Stimulated activated CD8-positive, alpha-beta memory T cell treated with anti-CD3 and anti-CD28 coated beads, Interleukin-4, amount 100 ng/mL, for 48 hours (primary cell): ENCODE measurements around the gene PPM1D.
"Not testable (repeated sequence)": the region's sequence is repeated elsewhere in the genome, so short reads cannot be mapped to it uniquely, and the experiment has no call there.

ENCODE experiments used
- DNase-seq: peaks from one replicate; pipeline ENCODE4 v3.0.0-alpha.2; 2020

PPM1D gene

DNA sequence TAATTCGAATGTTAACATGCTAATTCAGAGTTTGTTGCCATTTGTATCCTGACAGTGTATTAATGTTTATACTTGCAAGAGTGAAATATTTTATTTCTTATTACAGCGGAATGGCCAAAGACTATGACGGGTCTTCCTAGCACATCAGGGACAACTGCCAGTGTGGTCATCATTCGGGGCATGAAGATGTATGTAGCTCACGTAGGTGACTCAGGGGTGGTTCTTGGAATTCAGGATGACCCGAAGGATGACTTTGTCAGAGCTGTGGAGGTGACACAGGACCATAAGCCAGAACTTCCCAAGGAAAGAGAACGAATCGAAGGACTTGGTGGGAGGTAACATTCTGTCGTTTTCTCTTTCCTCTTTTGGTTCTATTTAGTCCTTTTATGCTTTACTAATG, 23.4 kb downstream of the PPM1D start:
- DNase-seq: no peak

DNA sequence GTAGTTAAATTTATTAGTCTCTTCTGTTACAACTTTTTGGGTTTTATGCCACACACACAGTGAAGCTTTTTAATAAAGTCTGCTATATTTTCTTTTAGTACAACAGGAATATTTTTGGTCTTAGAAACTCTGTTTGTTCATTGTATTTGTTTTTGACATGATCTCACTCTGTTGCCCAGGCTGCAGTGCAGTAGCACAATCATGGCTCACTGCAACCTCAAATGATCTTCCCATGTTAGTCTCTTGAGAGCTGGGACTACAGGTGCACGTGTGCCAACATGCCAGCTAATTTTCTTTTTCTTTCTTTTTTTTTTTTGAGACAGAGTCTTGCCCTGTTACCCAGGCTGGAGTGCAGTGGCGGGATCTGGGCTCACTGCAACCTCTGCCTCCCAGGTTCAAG, 27.1 kb downstream of the PPM1D start:
- no peak for DNase-seq

GRCh38 chr17:60628252-60628889, 28.4 kb downstream of the PPM1D start:
- DNase-seq: no peak

- no peak for DNase-seq
Measured at GRCh38 chr17:60629120-60629519, 29.1 kb downstream of the PPM1D start.

DNA sequence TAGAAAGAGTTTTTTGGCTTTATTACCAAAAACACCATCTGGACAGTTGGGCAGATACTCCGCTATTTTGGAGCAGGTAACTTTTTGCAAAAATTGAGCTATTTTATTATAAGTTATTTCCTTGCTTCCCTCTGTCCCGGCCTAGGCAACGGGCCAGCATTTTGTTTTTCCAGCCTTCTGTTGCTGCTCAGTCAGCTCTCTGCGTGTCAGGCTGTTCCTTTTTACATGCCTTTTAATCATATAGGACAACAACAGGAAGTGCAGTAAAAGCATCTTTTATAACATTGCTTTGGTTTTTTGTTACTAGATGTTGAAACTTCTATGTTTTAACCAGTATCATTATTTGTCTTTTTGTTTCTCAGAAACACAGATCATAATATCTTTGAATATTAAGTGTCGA, 30.4 kb downstream of the PPM1D start:
- no peak for DNase-seq

GRCh38 chr17:60631119-60631518, 31.1 kb downstream of the PPM1D start:
- no peak for DNase-seq

DNA sequence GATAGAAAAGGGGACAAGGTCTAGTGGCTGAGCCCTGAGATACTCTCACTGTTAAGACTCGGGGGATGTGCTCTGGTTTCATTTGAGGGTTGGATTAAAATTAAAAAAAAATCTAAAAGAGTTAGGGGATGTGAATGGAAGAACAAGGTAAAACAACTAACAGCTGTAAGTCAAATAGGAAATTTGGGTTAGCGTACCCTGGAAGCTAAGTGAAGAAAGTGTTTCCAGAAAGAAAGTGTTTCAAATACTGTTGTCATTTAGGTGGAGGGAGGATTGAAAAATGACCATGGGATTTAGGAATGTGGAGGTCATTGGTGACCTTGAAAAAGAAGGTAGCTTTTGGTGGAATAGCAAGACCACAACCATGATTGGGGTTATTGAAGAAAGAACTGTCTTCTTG, 37.7 kb downstream of the PPM1D start:
- no peak for DNase-seq

GRCh38 chr17:60639019-60639330, 39.0 kb downstream of the PPM1D start:
- no peak for DNase-seq

- DNase-seq: no peak
Measured at GRCh38 chr17:60640503-60640902, 40.5 kb downstream of the PPM1D start.

GRCh38 chr17:60641126-60641525, 41.1 kb downstream of the PPM1D start:
- DNase-seq: no peak

DNA sequence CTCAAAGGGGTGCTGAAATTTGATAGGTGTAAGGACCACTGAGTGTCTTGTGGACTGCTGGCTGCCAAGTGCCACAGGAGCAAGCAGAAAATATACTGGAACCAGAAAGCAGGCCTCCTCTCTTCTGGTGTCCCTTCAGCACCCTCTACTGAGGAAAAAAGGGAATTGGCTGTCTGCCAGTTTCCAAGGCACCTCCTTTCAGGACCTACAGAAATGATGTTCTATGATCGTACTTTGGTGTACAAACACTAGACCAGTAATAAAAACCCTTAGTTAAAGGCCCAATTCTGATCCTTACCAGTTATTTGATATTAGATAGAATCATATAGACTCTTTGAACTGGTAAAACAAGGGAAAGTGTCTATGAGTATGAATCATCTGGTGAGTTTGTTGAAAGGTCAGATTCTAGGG, 41.8 kb downstream of the PPM1D start:
- DNase-seq: peak; percentile 60

DNA sequence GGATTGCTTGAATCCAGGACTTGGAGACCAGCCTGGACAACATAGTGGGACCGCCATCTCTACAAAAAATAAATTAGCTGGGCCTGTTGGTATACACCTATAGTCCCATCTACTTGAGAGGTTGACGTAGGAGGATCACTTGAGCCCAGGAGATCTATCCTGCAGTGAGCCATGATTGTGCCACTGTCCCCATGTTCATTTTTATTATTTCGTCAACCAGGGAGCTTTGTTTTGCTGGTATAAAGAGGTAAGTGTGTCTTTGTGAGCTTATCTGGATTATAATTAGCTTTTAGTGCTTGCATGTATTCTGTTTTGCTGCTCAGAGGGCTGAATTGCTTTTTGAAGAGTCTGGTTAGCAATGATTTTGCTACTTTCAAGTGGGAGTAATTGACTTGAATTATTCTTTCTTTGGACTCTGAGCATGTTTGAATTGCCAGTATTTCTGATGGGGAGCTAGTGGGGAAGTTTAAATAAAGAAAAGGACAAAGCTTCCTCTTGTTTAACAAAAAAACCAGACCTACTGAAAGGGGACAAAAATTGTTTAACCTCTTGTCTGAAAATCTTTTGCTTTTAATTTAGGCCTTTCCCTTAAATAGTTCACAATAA, 46.0 kb downstream of the PPM1D start:
- no peak for DNase-seq

GRCh38 chr17:60646701-60647100, 46.7 kb downstream of the PPM1D start:
- no peak for DNase-seq

GRCh38 chr17:60647705-60648104, 47.7 kb downstream of the PPM1D start:
- no peak for DNase-seq

- no peak for DNase-seq
Measured at GRCh38 chr17:60652454-60653247, 52.7 kb downstream of the PPM1D start.

GRCh38 chr17:60653569-60653968, 53.6 kb downstream of the PPM1D start:
- no peak for DNase-seq

- DNase-seq: no peak
Measured at GRCh38 chr17:60656499-60656898, 56.5 kb downstream of the PPM1D start.

DNA sequence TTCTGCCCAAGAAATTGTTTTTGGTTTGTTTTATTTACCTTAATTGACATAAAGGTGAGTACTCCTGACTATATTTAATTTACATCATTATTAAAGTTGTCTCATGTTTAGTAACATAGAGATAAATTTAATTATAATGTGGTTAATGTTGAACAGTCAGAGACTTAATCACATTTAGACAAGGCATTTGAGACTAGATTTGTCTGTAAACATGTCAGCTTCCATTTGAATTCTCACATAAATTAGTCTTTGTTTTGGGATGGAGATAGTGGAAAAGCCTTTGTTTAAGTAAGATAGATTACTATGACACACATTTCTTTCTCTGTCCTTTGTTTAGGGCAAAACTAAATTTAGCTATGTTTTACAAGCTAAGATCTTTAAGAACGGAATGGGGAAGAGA, 59.2 kb downstream of the PPM1D start:
- no peak for DNase-seq

DNA sequence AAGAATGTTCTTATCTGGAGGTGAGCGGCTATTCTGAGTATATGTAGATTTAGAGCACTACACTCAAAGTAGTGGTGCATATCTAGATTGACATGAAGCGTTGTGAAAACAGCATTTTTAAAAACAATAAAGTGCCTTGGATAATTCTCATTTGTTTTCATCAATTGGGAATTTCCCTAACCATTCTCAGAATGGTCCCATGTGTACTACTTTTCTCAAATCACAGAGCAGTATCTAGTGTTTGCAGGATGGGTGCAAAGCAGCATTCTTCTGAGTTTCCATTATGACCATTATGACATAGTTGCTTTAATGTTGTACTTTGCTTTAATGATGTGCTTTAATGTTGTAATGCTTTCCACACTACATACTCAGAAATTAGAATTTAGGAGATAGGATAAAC, 61.5 kb downstream of the PPM1D start:
- no peak for DNase-seq

DNA sequence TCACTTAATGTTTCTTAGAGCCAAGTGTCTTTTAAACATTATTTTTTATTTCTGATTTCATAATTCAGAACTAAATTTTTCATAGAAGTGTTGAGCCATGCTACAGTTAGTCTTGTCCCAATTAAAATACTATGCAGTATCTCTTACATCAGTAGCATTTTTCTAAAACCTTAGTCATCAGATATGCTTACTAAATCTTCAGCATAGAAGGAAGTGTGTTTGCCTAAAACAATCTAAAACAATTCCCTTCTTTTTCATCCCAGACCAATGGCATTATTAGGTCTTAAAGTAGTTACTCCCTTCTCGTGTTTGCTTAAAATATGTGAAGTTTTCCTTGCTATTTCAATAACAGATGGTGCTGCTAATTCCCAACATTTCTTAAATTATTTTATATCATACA, 64.0 kb downstream of the PPM1D start:
- DNase-seq: no peak

DNA sequence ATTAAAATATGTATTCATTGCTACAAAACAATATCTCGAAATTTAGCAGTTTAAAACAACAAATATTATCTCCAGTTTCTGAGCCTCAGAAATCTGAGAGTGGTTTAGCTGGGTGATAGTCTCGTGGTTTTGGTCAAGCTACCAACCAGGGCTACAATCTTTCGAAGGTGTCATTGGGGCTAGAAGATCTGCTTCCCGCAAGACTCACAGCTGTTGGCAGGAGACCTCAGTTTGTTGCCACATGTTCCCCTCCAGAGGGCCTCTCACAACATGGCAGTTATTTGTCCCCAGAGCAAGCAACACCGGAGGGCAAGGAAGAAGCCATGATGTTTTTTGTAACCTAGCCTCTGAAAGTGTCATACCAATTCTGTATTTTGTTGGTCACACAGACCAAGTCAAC, 65.6 kb downstream of the PPM1D start:
- no peak for DNase-seq

DNA sequence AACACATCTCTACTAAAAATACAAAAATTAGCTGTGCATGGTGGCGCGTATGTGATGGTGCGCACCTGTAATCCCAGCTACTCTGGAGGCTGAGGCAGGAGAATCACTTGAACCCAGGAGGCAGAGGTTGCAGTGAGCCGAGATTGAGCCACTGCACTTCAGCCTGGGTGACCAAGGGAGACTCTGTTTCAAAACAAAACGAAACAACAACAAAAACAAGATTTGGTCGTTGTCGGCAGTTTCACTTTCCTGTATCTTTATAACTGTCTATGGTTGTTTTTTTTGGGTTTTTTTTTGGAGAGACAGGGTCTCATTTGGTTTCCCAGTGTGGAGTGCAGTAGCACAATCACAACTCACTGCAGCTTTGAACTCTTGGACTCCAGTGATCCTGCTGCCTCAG, 68.7 kb downstream of the PPM1D start:
- not testable (repeated sequence) for DNase-seq

DNA sequence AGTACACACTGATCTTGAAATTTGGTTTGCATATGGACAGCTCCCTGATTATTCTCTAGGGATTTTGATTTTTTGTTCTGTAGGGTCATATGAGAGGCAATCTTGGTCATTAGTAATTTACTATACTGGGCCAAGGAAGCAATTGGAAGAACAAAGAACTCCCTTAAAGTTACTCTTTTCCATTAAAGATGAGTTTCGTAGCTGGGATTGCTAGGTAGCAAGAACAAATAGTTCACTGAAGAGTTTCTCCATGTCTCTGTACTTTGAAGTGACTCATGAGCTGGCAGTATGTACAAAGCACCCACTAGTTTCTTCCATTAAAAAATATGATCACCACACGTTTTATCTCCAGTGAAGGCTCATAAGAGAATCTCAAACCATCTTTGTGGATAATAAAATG, 71.5 kb downstream of the PPM1D start:
- no peak for DNase-seq

DNA sequence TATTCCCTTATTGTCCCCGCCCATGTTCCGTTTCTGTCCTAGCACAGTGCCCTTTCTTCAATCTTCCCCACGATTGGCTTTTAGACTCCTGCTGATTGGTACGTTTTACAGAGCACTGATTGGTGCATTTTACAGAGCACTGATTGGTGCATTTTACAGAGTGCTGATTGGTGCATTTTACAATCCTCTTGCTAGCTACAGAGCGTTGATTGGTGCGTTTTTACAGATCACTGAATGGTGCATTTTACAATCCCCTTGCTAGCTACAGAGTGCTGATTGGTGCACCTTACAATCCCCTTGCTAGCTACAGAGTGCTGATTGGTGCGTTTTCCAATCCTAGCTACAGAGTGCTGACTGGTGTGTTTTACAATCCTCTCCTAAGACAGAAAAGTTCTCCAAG, 74.6 kb downstream of the PPM1D start:
- not testable (repeated sequence) for DNase-seq

DNA sequence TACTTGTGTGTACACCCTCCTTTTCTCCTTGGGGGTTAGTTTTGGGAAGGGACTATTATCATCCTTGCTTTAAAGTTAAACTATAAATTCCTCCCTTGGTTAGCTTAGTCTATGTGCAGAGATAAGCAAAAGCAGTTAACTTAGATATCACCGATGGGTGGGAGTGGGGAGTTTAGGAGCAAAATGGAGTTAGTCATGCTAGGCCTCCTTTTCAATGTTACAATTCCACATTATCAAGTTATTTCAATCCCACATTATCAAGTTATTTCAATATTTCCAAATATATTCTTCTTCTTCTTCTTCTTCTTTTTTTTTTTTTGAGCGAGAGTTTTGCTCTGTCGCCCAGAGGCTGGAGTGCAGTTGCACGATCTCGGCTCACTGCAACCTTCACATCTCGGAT, 76.0 kb downstream of the PPM1D start:
- no peak for DNase-seq
